ENCODE data around the gene HRG.

HRG gene

DNA sequence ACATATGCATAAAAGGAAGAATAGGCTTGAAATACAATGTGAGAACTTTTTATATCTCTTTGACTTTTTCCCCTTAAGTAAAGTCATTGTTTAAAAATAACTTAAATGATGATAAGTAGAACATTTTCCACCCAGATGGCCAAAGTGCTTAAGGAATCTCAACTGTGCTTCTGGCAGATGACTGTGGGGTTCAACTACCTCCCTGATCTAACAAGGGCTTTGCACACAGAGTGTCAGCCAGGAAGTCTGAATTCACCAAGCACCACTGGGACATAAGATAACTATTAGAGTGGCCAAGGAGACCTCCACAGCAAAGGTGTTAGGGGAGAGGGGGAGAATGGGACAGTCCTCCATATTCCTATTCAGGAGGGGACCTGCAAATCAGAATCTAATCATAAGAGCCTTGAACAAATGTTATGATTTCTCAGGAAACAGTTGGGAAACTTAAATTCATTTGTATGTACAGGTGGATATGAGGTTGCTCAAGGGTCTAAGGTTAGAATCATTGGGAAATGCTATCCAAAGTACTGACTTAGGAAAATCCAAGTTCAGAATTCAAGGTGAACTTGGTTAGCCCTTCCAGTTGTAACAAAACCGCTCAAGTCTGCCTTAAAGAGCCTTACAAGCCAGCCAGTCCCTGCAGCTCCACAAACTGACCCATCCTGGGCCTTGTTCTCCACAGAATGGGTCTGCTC, 25.9 kb upstream of the HRG start, which contains the start of gene FETUB:
FETUB (plus strand) TSS at position 622 of the 695 bp plus-strand sequence; CDS start at position 684, 62 bp downstream.
- DNase-seq (ENCODE audit: low read depth): no peak

DNA sequence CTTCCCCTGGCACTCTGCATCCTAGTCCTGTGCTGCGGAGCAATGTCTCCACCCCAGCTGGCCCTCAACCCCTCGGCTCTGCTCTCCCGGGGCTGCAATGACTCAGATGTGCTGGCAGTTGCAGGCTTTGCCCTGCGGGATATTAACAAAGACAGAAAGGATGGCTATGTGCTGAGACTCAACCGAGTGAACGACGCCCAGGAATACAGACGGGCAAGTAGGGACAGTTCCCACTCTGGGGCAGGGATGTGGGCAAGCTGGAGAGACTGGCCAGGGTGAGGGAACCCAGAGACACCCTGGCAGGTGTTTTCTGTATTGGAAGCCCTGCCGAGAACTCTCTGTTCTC, 25.4 kb upstream of the HRG start:
- no peak for DNase-seq (ENCODE audit: low read depth)

GRCh38 chr3:186640929-186641328, 24.9 kb upstream of the HRG start:
- no peak for DNase-seq (ENCODE audit: low read depth)

DNA sequence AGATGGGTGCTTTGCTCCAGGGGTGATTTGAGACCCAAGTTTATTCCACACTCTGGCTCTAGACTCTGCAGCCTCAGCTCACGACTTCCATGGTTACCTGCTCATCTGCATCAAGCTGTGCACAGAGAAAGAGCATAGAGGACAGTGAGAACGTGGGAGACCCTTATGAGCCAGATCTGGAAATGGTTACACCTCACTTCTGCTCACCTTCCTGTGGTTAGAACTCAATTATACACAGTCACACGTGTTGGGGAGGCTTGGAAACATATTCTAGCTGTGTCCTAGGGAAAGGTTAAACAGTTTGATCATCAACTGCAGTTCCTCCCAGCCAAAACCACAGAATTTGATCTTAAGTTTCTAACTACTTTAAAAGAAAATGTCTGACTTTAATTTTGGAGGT, 23.8 kb upstream of the HRG start:
- no peak for DNase-seq (ENCODE audit: low read depth)

- DNase-seq (ENCODE audit: low read depth): no peak
Observed at GRCh38 chr3:186643493-186643892, 22.3 kb upstream of the HRG start.

DNA sequence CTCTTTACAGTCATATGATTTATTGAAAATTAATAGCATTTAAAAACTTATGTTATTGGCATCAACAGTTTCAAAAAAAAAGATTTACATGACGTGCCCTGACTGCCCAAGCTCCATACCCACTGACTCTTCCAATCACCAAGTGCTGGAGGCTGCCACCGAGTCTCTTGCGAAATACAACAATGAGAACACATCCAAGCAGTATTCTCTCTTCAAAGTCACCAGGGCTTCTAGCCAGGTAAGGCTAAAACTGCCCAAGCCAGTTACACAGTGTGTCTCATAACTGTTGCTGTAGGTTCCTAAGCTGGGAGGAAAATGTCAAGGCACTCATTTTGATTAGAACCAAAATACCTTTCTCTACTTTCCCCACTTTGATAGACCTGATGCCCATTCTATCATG, 21.1 kb upstream of the HRG start:
- DNase-seq (ENCODE audit: low read depth): no peak

DNA sequence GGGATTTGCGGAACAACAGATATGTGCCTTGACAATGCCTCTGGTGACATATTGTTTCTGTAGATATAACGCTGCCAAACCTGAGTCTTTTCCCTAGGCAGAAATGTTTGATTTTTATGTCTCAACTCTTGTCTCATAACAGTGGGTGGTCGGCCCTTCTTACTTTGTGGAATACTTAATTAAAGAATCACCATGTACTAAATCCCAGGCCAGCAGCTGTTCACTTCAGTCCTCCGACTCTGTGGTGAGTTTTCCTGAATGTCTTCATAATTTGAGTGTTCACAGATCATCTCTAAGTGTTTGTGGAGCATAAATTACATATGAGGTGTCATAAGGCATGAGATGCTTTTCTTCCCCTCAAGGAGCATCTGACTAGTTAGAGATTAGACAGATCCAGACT, 19.7 kb upstream of the HRG start:
- DNase-seq (ENCODE audit: low read depth): no peak

GRCh38 chr3:186646841-186647240, 19.0 kb upstream of the HRG start:
- DNase-seq (ENCODE audit: low read depth): no peak

GRCh38 chr3:186648851-186649250, 17.0 kb upstream of the HRG start:
- DNase-seq (ENCODE audit: low read depth): no peak

GRCh38 chr3:186651678-186652215, 14.1 kb upstream of the HRG start:
- no peak for DNase-seq (ENCODE audit: low read depth)

DNA sequence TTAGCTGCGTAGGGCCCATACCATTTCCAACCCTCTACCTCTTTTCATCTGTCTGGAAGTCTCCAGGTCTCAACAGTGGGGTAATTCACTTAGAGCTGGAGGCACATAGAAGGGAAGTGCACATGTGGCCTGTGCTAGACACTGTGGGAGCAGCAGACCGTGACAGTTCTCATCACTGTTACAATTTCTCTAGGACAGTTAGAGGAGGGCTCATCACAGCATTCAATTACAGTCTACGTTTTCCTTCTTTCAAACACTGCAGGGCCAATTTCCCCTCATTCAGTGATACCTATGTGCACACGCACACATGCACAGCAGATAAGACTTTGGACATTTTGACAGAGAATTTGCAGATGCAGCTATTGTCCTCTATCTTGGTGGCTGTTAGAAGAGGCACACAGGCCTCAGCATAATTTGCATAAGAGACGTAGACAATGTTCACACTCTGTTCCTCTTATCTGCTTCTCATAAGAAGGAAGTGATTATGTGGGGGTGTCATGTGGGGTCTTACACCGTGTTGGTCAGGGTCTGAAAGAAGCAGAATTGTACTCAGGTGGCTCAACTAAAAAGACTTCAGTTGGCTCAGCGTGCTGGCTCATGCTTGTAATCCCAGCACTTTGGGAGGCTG, 12.6 kb upstream of the HRG start:
- DNase-seq (ENCODE audit: low read depth): no peak

DNA sequence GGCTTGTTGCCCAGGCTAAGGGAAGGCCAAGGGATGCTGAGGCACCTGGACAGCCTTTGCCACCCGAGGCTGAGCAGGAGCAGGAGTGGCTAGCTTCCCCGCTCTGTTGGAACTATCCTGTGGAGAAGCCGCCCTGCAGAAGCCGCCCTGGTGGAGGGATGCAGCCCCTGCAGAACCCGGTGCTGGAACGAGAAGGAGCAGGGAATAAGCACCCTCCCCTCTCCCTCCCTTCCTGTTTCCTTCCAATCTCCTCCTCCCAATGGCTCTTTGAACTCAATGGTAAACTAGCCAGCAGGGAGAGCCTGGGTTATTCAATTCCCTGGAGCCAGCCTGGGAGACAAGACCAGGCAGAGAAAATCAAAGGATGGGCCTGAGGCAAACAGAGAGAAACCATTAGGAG, 11.8 kb upstream of the HRG start:
- DNase-seq (ENCODE audit: low read depth): no peak

GRCh38 chr3:186663361-186664118, 2.3 kb upstream of the HRG start:
- no peak for DNase-seq (ENCODE audit: low read depth)

GRCh38 chr3:186664119-186664495, 1.7 kb upstream of the HRG start:
- no peak for DNase-seq (ENCODE audit: low read depth)

DNA sequence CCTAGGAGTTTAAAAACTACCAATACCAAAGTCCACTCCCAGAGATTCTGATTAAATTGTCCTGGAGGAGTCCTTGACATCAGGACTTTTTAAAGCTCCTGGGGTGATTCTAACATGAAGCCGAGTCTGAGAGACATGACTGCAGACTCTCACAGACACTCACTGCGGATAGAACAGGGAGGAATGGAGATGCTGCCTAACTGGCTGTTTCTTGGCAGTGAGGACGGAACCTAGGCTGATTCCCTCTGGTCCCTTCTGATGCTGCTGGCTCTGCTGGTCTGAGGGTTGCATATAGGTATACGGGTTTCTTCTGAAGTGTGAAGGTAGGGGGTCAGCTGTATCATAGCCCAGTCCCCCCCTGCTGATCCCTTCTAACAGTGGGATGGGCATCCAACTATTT, 1.3 kb upstream of the HRG start:
- DNase-seq (ENCODE audit: low read depth): no peak

DNA sequence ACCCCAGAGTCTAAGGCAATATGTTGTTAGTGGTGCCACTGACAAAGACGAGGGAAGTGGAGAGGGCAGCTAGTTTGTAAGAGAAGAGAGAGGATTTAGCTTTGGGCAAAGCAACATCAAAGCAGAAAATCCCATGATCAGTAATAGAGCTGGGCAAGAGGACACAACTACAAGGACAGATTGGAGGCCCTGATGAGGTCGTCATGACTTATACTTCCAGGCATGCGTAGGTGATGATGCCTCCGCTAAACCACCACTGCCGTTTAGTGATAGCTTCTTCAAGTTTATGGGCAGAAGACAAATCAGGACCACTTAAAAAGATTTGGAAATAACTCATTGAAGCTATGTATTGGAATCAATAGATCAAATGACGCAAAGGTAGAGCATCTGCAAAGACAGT, 2.6 kb downstream of the HRG start:
- no peak for DNase-seq (ENCODE audit: low read depth)

DNA sequence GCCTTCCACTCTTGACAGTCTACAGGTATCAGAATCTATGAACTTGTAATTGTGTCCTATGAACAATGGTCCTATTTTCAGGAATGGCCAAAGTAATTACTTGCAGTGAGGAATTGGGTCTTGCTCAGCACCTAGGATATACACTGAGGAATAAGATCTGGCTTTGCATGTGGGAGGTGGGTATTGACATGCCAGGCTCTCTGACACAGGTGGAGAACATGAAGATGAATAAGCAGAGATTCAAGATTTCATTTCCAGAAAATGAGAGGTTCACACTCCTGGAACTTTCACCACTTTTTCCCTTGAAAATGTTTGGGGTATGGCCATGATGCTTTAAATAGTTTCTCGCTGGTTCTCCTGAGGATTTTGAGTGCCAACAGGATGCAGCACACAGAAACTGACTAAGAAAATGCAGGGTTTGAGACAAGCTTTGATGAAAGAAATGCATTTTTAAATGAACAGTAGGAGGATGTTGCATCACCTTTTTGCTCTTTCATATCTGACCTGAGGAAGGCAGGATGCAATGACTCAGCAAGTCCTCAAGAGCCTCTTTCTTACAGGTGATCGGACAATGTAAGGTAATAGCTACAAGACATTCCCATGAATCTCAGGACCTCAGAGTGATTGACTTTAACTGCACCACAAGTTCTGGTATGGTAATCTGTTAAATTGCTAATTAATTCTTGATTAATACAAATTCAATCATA, 3.7 kb downstream of the HRG start:
- no peak for DNase-seq (ENCODE audit: low read depth)

DNA sequence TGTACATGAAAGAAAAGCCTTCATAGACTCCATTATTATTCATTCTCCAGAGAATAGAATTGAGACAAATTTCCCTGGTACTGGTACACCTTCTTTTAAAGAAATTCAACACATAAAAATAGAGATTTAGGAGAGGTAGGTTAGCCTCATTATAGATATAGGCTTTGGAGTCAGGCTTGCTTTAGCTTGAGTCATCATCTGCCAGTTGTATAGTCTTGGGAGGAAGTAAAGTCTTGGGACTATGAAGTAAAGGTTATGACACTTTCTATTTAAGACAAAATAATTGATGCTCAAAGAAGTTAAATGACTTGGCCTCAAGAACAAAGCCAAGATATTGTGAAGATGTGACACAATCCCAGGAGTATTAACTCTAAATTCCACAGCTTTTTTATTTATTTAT, 4.3 kb downstream of the HRG start:
- no peak for DNase-seq (ENCODE audit: low read depth)

DNA sequence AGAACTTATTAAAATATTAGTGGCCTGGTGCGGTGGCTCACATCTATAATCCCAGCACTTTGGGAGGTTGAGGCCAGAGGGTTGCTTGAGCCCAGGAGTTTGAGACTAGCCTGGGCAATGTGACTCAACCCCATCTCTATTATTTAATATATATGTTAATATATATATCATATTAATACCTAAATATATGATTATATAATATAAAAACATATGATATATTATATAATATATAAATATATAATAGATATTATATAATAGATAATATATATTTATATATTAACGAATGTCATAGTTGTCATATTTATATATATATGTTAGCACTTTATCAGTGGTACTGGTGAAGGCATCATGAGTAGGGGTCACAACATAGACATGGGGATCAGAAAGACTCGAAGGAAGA, 5.2 kb downstream of the HRG start:
- no peak for DNase-seq (ENCODE audit: low read depth)

DNA sequence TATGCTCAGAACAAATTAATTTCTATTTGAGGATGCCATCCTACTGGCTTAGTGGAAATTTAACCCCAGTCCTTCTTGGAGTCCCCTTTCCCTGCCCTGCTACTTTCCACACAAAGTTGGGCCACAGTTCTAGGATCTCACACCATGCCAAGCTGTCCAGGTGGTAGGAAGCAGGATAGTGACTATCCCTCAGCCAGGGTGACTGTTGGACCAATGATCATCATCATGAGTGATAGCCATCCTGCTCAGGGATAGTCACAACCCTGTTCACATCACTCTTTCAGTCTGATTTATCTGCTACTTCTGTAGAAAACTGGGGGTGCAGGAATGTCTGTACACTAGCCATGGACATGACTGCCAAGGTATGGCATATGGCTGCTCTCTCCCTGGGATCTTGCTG, 12.8 kb downstream of the HRG start:
- no peak for DNase-seq (ENCODE audit: low read depth)

- no peak for DNase-seq (ENCODE audit: low read depth)
Observed at GRCh38 chr3:186679151-186679550, 13.3 kb downstream of the HRG start.

DNA sequence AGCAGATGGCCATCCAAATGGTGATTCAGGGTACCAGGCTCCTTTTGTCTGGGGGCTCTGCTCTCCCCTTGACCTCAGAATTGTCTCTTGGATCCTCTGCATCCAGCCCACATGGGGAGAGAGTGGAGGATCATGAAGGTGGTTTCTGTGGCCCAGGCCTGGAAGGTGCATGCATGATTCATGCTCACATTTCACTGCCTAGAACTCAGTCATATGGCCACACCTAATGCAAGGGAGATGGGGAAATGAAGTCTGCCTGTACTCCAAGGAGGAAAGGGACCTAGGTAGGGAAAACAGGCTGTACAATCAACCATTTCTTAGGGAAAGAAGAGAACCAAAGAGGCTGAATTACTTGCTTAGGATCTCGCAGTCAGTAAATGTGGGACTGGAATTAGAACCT, 15.1 kb downstream of the HRG start:
- no peak for DNase-seq (ENCODE audit: low read depth)

GRCh38 chr3:186682812-186683211, 17.0 kb downstream of the HRG start:
- no peak for DNase-seq (ENCODE audit: low read depth)

All from stimulated activated CD8-positive, alpha-beta memory T cell treated with anti-CD3 and anti-CD28 coated beads, Interleukin-15, amount 100 ng/mL, for 1 hour (primary cell).